CD8-positive, alpha-beta memory T cell (primary cell): ENCODE data around the gene CPN1. TPM values are rescaled to one million over a fixed set of nuclear protein-coding genes. Genes with fewer than 3 reads are reported as not detected.
"Not testable (repeated sequence)": the region's sequence is repeated elsewhere in the genome, so short reads cannot be mapped to it uniquely, and the experiment has no call there.

Source experiments
- CTCF ChIA-PET: fragments of 350-600 bp; sonication (Branson Sonifier 250); formaldehyde crosslinking; loops from one replicate; lab custom pipeline; 2021; ENCODE audit warnings: antibody characterized with exemption; lab: Charles Lee
- POLR2A ChIA-PET: fragments of 350-600 bp; sonication (Branson Sonifier 250); formaldehyde crosslinking; loops from one replicate; lab custom pipeline; 2021; ENCODE audit warnings: antibody characterized with exemption; lab: Charles Lee
- DNase-seq, 5 donors: peaks; one replicate each; pipeline versions ENCODE4 v3.0.0 to v3.0.0-alpha.2; 2020 to 2022; ENCODE audit warnings: mixed read lengths in 1 of 5
- H3K27ac ChIP-seq: one replicate; pipeline ENCODE4 v1.7.0; 2013; ENCODE audit warnings: low read depth, mild to moderate bottlenecking, low read length, moderate library complexity
- H3K27me3 ChIP-seq: 2 replicates; pipeline ENCODE4 v1.7.0; 2013; ENCODE audit warnings: low read length, mild to moderate bottlenecking; ENCODE audit not compliant: insufficient read depth, poor library complexity, severe bottlenecking
- H3K36me3 ChIP-seq: 2 replicates; pipeline ENCODE4 v1.7.0; 2013; ENCODE audit warnings: mild to moderate bottlenecking, low read length, moderate library complexity; ENCODE audit not compliant: insufficient read depth
- H3K4me1 ChIP-seq: 2 replicates; pipeline ENCODE4 v1.7.0; 2013; ENCODE audit warnings: mild to moderate bottlenecking, low read length, moderate library complexity; ENCODE audit not compliant: insufficient read depth
- H3K4me3 ChIP-seq: 2 replicates; pipeline ENCODE4 v1.7.0; 2013; ENCODE audit warnings: mild to moderate bottlenecking, low read length
- H3K9me3 ChIP-seq: 2 replicates; pipeline ENCODE4 v1.7.0; 2013; ENCODE audit warnings: mild to moderate bottlenecking, low read length
- H3K27ac Mint-ChIP-seq, 8 donors: one replicate each; pipeline ENCODE4 v1.8.0; 2020 to 2021; ENCODE audit warnings: mixed read lengths in 8 of 8, mild to moderate bottlenecking in 6 of 8, inconsistent platforms in 3 of 8, moderate library complexity in 3 of 8
- H3K27me3 Mint-ChIP-seq, 2 donors: one replicate each; pipeline ENCODE4 v1.8.0; 2020 to 2021; ENCODE audit warnings: mixed read lengths in 2 of 2, mild to moderate bottlenecking in 1 of 2, moderate library complexity in 1 of 2
- H3K36me3 Mint-ChIP-seq, 3 donors: one replicate each; pipeline ENCODE4 v1.8.0; 2020 to 2021; ENCODE audit warnings: mixed read lengths in 3 of 3, inconsistent platforms in 1 of 3, mild to moderate bottlenecking in 1 of 3
- H3K4me1 Mint-ChIP-seq, 3 donors: one replicate each; pipeline ENCODE4 v1.8.0; 2020 to 2021; ENCODE audit warnings: mixed read lengths in 3 of 3, inconsistent platforms in 1 of 3, mild to moderate bottlenecking in 1 of 3
- H3K4me3 Mint-ChIP-seq, 7 donors: one replicate each; pipeline ENCODE4 v1.8.0; 2020 to 2021; ENCODE audit warnings: mixed read lengths in 7 of 7, mild to moderate bottlenecking in 6 of 7, moderate library complexity in 4 of 7, inconsistent platforms in 2 of 7
- H3K9me3 Mint-ChIP-seq, 5 donors: one replicate each; pipeline ENCODE4 v1.8.0; 2020 to 2022; ENCODE audit warnings: mixed read lengths in 5 of 5, mild to moderate bottlenecking in 3 of 5, moderate library complexity in 2 of 5, inconsistent platforms in 1 of 5
- polyA plus RNA-seq: library from polyadenylated mRNA; unstranded; fragments of 300-500 nt; fragmentation: Illumina TruSeq; gene quantifications from one replicate; pipeline ENCODE4 v1.2.3, GENCODE V29; 2021
- total RNA-seq, 2 experiments: library from RNA; stranded (reverse); gene quantifications; one replicate each; pipeline ENCODE4 v1.2.3, GENCODE V29; 2021

Gene CPN1
- total and polyA plus RNA-seq, 3 experiments from 2014 or later, result not detected

DNA sequence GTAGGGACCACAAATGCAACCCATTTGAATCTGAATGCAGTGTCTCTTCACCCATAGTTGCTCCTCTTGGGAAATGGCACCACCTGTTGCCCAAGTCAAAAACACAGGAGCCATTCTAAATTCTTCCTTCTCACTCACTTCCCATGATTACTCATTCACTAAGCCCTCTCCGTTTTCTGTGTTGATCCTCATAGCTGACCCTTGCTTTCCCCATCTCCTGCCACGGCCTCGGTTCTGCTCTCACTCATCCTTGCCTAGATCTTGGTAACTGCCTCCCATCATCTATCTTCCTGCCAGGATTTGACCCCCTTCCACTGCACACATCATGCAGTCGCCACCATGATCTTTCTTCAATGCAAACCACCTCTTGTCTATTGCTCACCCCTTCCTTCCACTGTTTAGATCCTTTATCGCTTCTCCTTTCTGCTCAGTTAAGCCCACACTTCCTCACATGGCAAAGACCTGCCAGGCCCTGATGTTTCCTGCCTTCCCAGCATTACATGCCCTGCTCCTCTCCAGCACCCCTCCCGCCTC, 19.0 kb upstream of the CPN1 start:
- no peaks in the 10 kb centered on the region for H3K36me3 Mint-ChIP-seq
- Histone ChIP-seq H3K36me3 (no peaks in the 10 kb centered on the region), H3K4me1 (no peaks in the 10 kb centered on the region), H3K27me3 (no peaks in the 10 kb centered on the region), H3K4me3 (no peak overlapping the region), H3K27ac (no peak overlapping the region), H3K9me3 (no peaks in the 10 kb centered on the region)
- no peak overlapping the region for H3K4me3 Mint-ChIP-seq
- peak overlapping the region in 1 of 8 donors; percentile 0 for H3K27ac Mint-ChIP-seq
- H3K9me3 Mint-ChIP-seq, result peaks cover 0 to 7% (median 2%) of the 10 kb centered on the region in 5 donors
- ChIA-PET POLR2A (no interaction called here), CTCF (no interaction called here)
- no peaks in the 10 kb centered on the region for H3K4me1 Mint-ChIP-seq
- peaks cover 19 to 59% of the 10 kb centered on the region in 2 donors for H3K27me3 Mint-ChIP-seq
- DNase-seq, result no peak

GRCh38 chr10:100089241-100089640, 7.6 kb upstream of the CPN1 start:
- CTCF ChIA-PET, result no interaction called here
- Histone ChIP-seq H3K9me3 (no peaks in the 10 kb centered on the region), H3K4me3 (no peak overlapping the region), H3K27me3 (no peaks in the 10 kb centered on the region), H3K36me3 (no peaks in the 10 kb centered on the region), H3K27ac (no peak overlapping the region), H3K4me1 (no peaks in the 10 kb centered on the region)
- H3K4me3 Mint-ChIP-seq, result no peak overlapping the region
- no peaks in the 10 kb centered on the region for H3K36me3 Mint-ChIP-seq
- H3K27ac Mint-ChIP-seq, result no peak overlapping the region
- peaks cover 4 to 13% of the 10 kb centered on the region in 2 donors for H3K27me3 Mint-ChIP-seq
- no peaks in the 10 kb centered on the region for H3K4me1 Mint-ChIP-seq
- POLR2A ChIA-PET, result no interaction called here
- no peak for DNase-seq
- no peaks in the 10 kb centered on the region for H3K9me3 Mint-ChIP-seq

- H3K36me3 ChIP-seq, DNase-seq, H3K9me3 ChIP-seq, H3K27ac Mint-ChIP-seq, H3K9me3 Mint-ChIP-seq, H3K4me3 Mint-ChIP-seq, H3K4me1 Mint-ChIP-seq, H3K27me3 ChIP-seq, H3K36me3 Mint-ChIP-seq, H3K4me1 ChIP-seq, CTCF ChIA-PET, POLR2A ChIA-PET, H3K4me3 ChIP-seq, H3K27ac ChIP-seq: not testable (repeated sequence)
- peaks cover 4 to 26% of the 10 kb centered on the region in 2 donors for H3K27me3 Mint-ChIP-seq
These were observed 5.0 kb upstream of the CPN1 start for GRCh38 chr10:100086708-100087107.

DNA sequence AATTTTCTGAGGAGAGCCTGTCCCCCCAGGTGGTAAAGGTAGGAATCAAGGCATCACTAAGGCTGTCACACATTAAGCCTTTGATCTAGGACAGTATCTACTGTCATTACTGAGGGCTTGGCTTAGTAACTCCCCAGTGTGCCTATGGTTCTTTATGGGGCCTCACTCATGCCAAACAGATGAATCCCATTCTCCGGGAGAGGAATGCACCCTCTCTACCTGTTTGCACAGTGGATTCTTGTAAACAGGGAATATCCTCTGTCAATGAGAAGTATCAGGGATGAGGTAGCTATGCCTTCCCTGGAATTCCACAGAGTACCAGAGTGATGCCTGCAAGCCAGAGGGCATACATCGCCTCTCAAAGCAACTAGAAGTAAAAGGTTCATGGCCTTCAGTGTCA, 3.9 kb upstream of the CPN1 start:
- no peak overlapping the region for H3K4me3 ChIP-seq
- POLR2A ChIA-PET, result no interaction called here
- no peak for DNase-seq
- H3K4me1 ChIP-seq, result no peaks in the 10 kb centered on the region
- no peaks in the 10 kb centered on the region for H3K9me3 ChIP-seq
- H3K27ac ChIP-seq, result no peak overlapping the region
- Mint-ChIP-seq H3K4me1 (no peaks in the 10 kb centered on the region), H3K27me3 (peaks cover 6 to 36% of the 10 kb centered on the region in 2 donors), H3K36me3 (no peaks in the 10 kb centered on the region), H3K9me3 (no peaks in the 10 kb centered on the region), H3K27ac (no peak overlapping the region), H3K4me3 (no peak overlapping the region)
- CTCF ChIA-PET, result no interaction called here
- no peaks in the 10 kb centered on the region for H3K27me3 ChIP-seq
- H3K36me3 ChIP-seq, result no peaks in the 10 kb centered on the region

- Mint-ChIP-seq H3K27ac (no peak overlapping the region), H3K36me3 (no peaks in the 10 kb centered on the region)
These were observed 2.0 kb upstream of the CPN1 start for GRCh38 chr10:100083623-100084022.

GRCh38 chr10:100082276-100082675, 607 bp upstream of the CPN1 start:
- H3K27me3 ChIP-seq, H3K36me3 ChIP-seq, H3K4me1 ChIP-seq, H3K9me3 ChIP-seq, H3K4me3 Mint-ChIP-seq, H3K4me3 ChIP-seq, H3K27ac ChIP-seq, POLR2A ChIA-PET, H3K27ac Mint-ChIP-seq, H3K9me3 Mint-ChIP-seq, H3K4me1 Mint-ChIP-seq, CTCF ChIA-PET, H3K36me3 Mint-ChIP-seq, DNase-seq: not testable (repeated sequence)
- H3K27me3 Mint-ChIP-seq, result peaks cover 6 to 48% of the 10 kb centered on the region in 2 donors

More at GRCh38 chr10:100083623-100084022, 2.0 kb upstream of the CPN1 start:
- H3K27me3 Mint-ChIP-seq, result peaks cover 6 to 48% of the 10 kb centered on the region in 2 donors
- ChIA-PET CTCF (interaction anchor here (0.9 kb wide), 1 partner anchor 238 kb away, joined by 3 read pairs; no protein-coding TSS in a partner anchor), POLR2A (no interaction called here)
- Histone ChIP-seq H3K36me3 (no peaks in the 10 kb centered on the region), H3K4me1 (no peaks in the 10 kb centered on the region), H3K27me3 (no peaks in the 10 kb centered on the region), H3K9me3 (no peaks in the 10 kb centered on the region), H3K4me3 (no peak overlapping the region), H3K27ac (no peak overlapping the region)
- H3K4me3 Mint-ChIP-seq, result no peak overlapping the region
- DNase-seq, result no peak
- no peaks in the 10 kb centered on the region for H3K4me1 Mint-ChIP-seq
- peaks cover 0 to 2% (median 0%) of the 10 kb centered on the region in 5 donors for H3K9me3 Mint-ChIP-seq

- Histone ChIP-seq H3K4me3 (no peak overlapping the region), H3K27ac (no peak overlapping the region), H3K9me3 (no peaks in the 10 kb centered on the region), H3K4me1 (no peaks in the 10 kb centered on the region), H3K36me3 (no peaks in the 10 kb centered on the region), H3K27me3 (no peaks in the 10 kb centered on the region)
- no peak overlapping the region for H3K4me3 Mint-ChIP-seq
- peaks cover 6 to 40% of the 10 kb centered on the region in 2 donors for H3K27me3 Mint-ChIP-seq
- DNase-seq, result no peak
- ChIA-PET POLR2A (no interaction called here), CTCF (no interaction called here)
- H3K4me1 Mint-ChIP-seq, result no peaks in the 10 kb centered on the region
- H3K36me3 Mint-ChIP-seq, result no peaks in the 10 kb centered on the region
- no peak overlapping the region for H3K27ac Mint-ChIP-seq
- peaks cover 0 to 2% (median 0%) of the 10 kb centered on the region in 5 donors for H3K9me3 Mint-ChIP-seq
These were observed 4.9 kb downstream of the CPN1 start for GRCh38 chr10:100076750-100077149.

DNA sequence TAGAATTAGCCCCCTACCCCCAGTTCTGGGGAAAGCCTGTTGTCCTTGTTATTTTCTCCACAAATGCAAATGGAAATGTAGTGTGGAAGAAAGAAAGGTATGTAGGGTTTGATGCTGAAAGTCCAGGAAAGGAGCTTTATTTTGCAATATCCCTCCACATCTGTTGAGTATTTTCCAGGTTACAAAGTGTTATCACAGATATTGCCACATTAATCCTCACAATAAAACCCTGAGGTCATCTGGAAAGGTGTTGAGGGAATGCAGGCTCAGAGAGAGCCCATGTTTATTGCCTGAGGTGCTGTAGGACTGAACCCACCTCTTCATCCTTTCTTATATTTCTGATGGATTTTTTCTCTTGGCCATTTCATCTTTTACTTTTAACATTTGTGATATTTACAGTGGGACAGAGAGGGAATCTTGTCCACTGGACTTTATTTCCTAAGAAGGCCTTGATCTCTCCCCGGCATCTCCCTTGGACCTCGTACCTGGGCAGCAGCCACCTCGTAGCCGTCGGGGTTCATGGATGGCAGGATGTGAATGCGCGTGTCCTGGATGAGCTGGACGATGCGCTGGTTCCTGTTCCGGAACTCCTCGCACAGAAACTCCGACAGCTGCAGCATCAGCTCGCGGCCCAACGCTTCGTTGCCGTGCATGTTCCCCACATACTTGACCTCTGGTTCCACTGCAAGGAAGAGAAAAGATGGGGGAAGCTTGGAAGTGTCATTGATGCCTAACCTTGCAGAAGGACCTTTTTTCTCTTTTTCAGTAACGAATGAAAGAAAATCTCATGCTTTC, 6.0 kb downstream of the CPN1 start:
- Histone ChIP-seq H3K4me1 (no peaks in the 10 kb centered on the region), H3K4me3 (no peak overlapping the region), H3K36me3 (no peaks in the 10 kb centered on the region), H3K9me3 (no peaks in the 10 kb centered on the region), H3K27me3 (no peaks in the 10 kb centered on the region), H3K27ac (no peak overlapping the region)
- Mint-ChIP-seq H3K27me3 (peaks cover 4 to 32% of the 10 kb centered on the region in 2 donors), H3K4me3 (no peak overlapping the region), H3K27ac (no peak overlapping the region), H3K4me1 (no peaks in the 10 kb centered on the region), H3K36me3 (no peaks in the 10 kb centered on the region), H3K9me3 (peaks cover 0 to 2% (median 0%) of the 10 kb centered on the region in 5 donors)
- POLR2A ChIA-PET, result no interaction called here
- no peak for DNase-seq
- CTCF ChIA-PET, result no interaction called here
